GM21619 (cell line): ENCODE data around the gene ZBTB5.
"Not testable (repeated sequence)": the region's sequence is repeated elsewhere in the genome, so short reads cannot be mapped to it uniquely, and the experiment has no call there.

Experiments used
- ATAC-seq: cut with Tn5 transposase; IDR thresholded peaks from one replicate; pipeline ENCODE4 v1.9.1; 2021; ENCODE audit not compliant: unreplicated experiment

ZBTB5 gene

GRCh38 chr9:37408933-37409710 is 56.1 kb downstream of the ZBTB5 start:
- ATAC-seq = peak; percentile 87

GRCh38 chr9:37407468-37407867 is 57.8 kb downstream of the ZBTB5 start:
- no peak for ATAC-seq

GRCh38 chr9:37406603-37407401 is 58.4 kb downstream of the ZBTB5 start:
- no peak for ATAC-seq

GRCh38 chr9:37405764-37406380 is 59.4 kb downstream of the ZBTB5 start:
- no peak for ATAC-seq

GRCh38 chr9:37405350-37405749 is 59.9 kb downstream of the ZBTB5 start:
- no peak for ATAC-seq

- ATAC-seq = no peak
Measured at GRCh38 chr9:37404590-37404989, 60.7 kb downstream of the ZBTB5 start.

GRCh38 chr9:37399336-37399735 is 65.9 kb downstream of the ZBTB5 start:
- no peak for ATAC-seq

GRCh38 chr9:37398464-37399025 is 66.7 kb downstream of the ZBTB5 start:
- no peak for ATAC-seq

- not testable (repeated sequence) for ATAC-seq
Measured at GRCh38 chr9:37397948-37398347, 67.3 kb downstream of the ZBTB5 start.

- ATAC-seq = no peak
Measured at GRCh38 chr9:37395663-37396062, 69.6 kb downstream of the ZBTB5 start.

- no peak for ATAC-seq
Measured at GRCh38 chr9:37395229-37395628, 70.0 kb downstream of the ZBTB5 start.

GRCh38 chr9:37392272-37392671 is 73.0 kb downstream of the ZBTB5 start:
- no peak for ATAC-seq

GRCh38 chr9:37390759-37391158 is 74.5 kb downstream of the ZBTB5 start:
- peak; percentile 89 for ATAC-seq
